ENCODE results near the gene PPT1.
A peak's percentile ranks its signal among the peaks of the same experiment; 100 is the strongest.

PPT1 gene

GRCh38 chr1:40073062-40073461, 24.0 kb downstream of the PPT1 start:
- Histone ChIP-seq H3K9ac (ENCODE audit: low read depth in 1 of 2, low read length in 2 of 2) (no peak overlapping the region), H3K4me1 (ENCODE audit: control insufficient read depth in 2 of 2, insufficient read depth in 2 of 2, low read length in 2 of 2) (peaks cover 0 to 4% of the 10 kb centered on the region in 2 donors), H3K36me3 (ENCODE audit: control insufficient read depth in 2 of 2, insufficient read depth in 2 of 2, low read length in 2 of 2) (peaks cover 52 to 60% of the 10 kb centered on the region in 2 donors), H3K27me3 (ENCODE audit: control insufficient read depth in 2 of 2, insufficient read depth in 2 of 2, low read length in 2 of 2) (no peaks in the 10 kb centered on the region), H3K9me3 (ENCODE audit: control insufficient read depth in 2 of 2, low read length in 2 of 2) (no peaks in the 10 kb centered on the region), H3K4me3 (ENCODE audit: low read length in 2 of 2) (no peak overlapping the region), H3K27ac (ENCODE audit: low read depth in 2 of 2, low read length in 2 of 2) (no peak overlapping the region)

GRCh38 chr1:40072142-40072541, 24.9 kb downstream of the PPT1 start:
- Histone ChIP-seq H3K36me3 (ENCODE audit: control insufficient read depth in 2 of 2, insufficient read depth in 2 of 2, low read length in 2 of 2) (peaks cover 58 to 65% of the 10 kb centered on the region in 2 donors), H3K4me3 (ENCODE audit: low read length in 2 of 2) (no peak overlapping the region), H3K27me3 (ENCODE audit: control insufficient read depth in 2 of 2, insufficient read depth in 2 of 2, low read length in 2 of 2) (no peaks in the 10 kb centered on the region), H3K4me1 (ENCODE audit: control insufficient read depth in 2 of 2, insufficient read depth in 2 of 2, low read length in 2 of 2) (peaks cover 0 to 4% of the 10 kb centered on the region in 2 donors), H3K9me3 (ENCODE audit: control insufficient read depth in 2 of 2, low read length in 2 of 2) (no peaks in the 10 kb centered on the region), H3K27ac (ENCODE audit: low read depth in 2 of 2, low read length in 2 of 2) (no peak overlapping the region), H3K9ac (ENCODE audit: low read depth in 1 of 2, low read length in 2 of 2) (no peak overlapping the region)

- no peaks in the 10 kb centered on the region for H3K27me3 ChIP-seq (ENCODE audit: control insufficient read depth in 2 of 2, insufficient read depth in 2 of 2, low read length in 2 of 2)
- no peak overlapping the region for H3K4me3 ChIP-seq (ENCODE audit: low read length in 2 of 2)
- no peaks in the 10 kb centered on the region for H3K9me3 ChIP-seq (ENCODE audit: control insufficient read depth in 2 of 2, low read length in 2 of 2)
- H3K4me1 ChIP-seq (ENCODE audit: control insufficient read depth in 2 of 2, insufficient read depth in 2 of 2, low read length in 2 of 2): peaks cover 0 to 4% of the 10 kb centered on the region in 2 donors
- H3K9ac ChIP-seq (ENCODE audit: low read depth in 1 of 2, low read length in 2 of 2): no peak overlapping the region
- H3K36me3 ChIP-seq (ENCODE audit: control insufficient read depth in 2 of 2, insufficient read depth in 2 of 2, low read length in 2 of 2): peaks cover 86 to 90% of the 10 kb centered on the region in 2 donors
- H3K27ac ChIP-seq (ENCODE audit: low read depth in 2 of 2, low read length in 2 of 2): no peak overlapping the region
These were observed 29.2 kb downstream of the PPT1 start for GRCh38 chr1:40067851-40068250.

- Histone ChIP-seq H3K9ac (ENCODE audit: low read depth in 1 of 2, low read length in 2 of 2) (no peak overlapping the region), H3K27me3 (ENCODE audit: control insufficient read depth in 2 of 2, insufficient read depth in 2 of 2, low read length in 2 of 2) (no peaks in the 10 kb centered on the region), H3K4me1 (ENCODE audit: control insufficient read depth in 2 of 2, insufficient read depth in 2 of 2, low read length in 2 of 2) (peaks cover 0 to 4% of the 10 kb centered on the region in 2 donors), H3K9me3 (ENCODE audit: control insufficient read depth in 2 of 2, low read length in 2 of 2) (no peaks in the 10 kb centered on the region), H3K27ac (ENCODE audit: low read depth in 2 of 2, low read length in 2 of 2) (no peak overlapping the region), H3K36me3 (ENCODE audit: control insufficient read depth in 2 of 2, insufficient read depth in 2 of 2, low read length in 2 of 2) (peaks cover 85 to 86% of the 10 kb centered on the region in 2 donors), H3K4me3 (ENCODE audit: low read length in 2 of 2) (no peak overlapping the region)
These were observed 30.0 kb downstream of the PPT1 start for GRCh38 chr1:40067023-40067422.

GRCh38 chr1:40064797-40065499, 32.1 kb downstream of the PPT1 start:
- no peaks in the 10 kb centered on the region for H3K27me3 ChIP-seq (ENCODE audit: control insufficient read depth in 2 of 2, insufficient read depth in 2 of 2, low read length in 2 of 2)
- no peak overlapping the region for H3K9ac ChIP-seq (ENCODE audit: low read depth in 1 of 2, low read length in 2 of 2)
- H3K27ac ChIP-seq (ENCODE audit: low read depth in 2 of 2, low read length in 2 of 2): peak overlapping the region; percentile 37 to 65
- H3K4me3 ChIP-seq (ENCODE audit: low read length in 2 of 2): no peak overlapping the region
- peaks cover 4 to 16% of the 10 kb centered on the region in 2 donors for H3K4me1 ChIP-seq (ENCODE audit: control insufficient read depth in 2 of 2, insufficient read depth in 2 of 2, low read length in 2 of 2)
- peaks cover 83 to 84% of the 10 kb centered on the region in 2 donors for H3K36me3 ChIP-seq (ENCODE audit: control insufficient read depth in 2 of 2, insufficient read depth in 2 of 2, low read length in 2 of 2)
- no peaks in the 10 kb centered on the region for H3K9me3 ChIP-seq (ENCODE audit: control insufficient read depth in 2 of 2, low read length in 2 of 2)

GRCh38 chr1:40059960-40060750, 36.9 kb downstream of the PPT1 start:
- Histone ChIP-seq H3K36me3 (ENCODE audit: control insufficient read depth in 2 of 2, insufficient read depth in 2 of 2, low read length in 2 of 2) (peaks cover 49 to 56% of the 10 kb centered on the region in 2 donors), H3K4me3 (ENCODE audit: low read length in 2 of 2) (peak overlapping the region; percentile 17 to 56), H3K9me3 (ENCODE audit: control insufficient read depth in 2 of 2, low read length in 2 of 2) (no peaks in the 10 kb centered on the region), H3K9ac (ENCODE audit: low read depth in 1 of 2, low read length in 2 of 2) (peak overlapping the region; percentile 9 to 44), H3K4me1 (ENCODE audit: control insufficient read depth in 2 of 2, insufficient read depth in 2 of 2, low read length in 2 of 2) (peaks cover 34 to 41% of the 10 kb centered on the region in 2 donors), H3K27me3 (ENCODE audit: control insufficient read depth in 2 of 2, insufficient read depth in 2 of 2, low read length in 2 of 2) (no peaks in the 10 kb centered on the region), H3K27ac (ENCODE audit: low read depth in 2 of 2, low read length in 2 of 2) (peak overlapping the region; percentile 64 to 82)

GRCh38 chr1:40059338-40059959, 37.6 kb downstream of the PPT1 start:
- Histone ChIP-seq H3K9ac (ENCODE audit: low read depth in 1 of 2, low read length in 2 of 2) (peak overlapping the region; percentile 35 to 44), H3K9me3 (ENCODE audit: control insufficient read depth in 2 of 2, low read length in 2 of 2) (no peaks in the 10 kb centered on the region), H3K27ac (ENCODE audit: low read depth in 2 of 2, low read length in 2 of 2) (peak overlapping the region; percentile 64 to 82), H3K27me3 (ENCODE audit: control insufficient read depth in 2 of 2, insufficient read depth in 2 of 2, low read length in 2 of 2) (no peaks in the 10 kb centered on the region), H3K4me3 (ENCODE audit: low read length in 2 of 2) (peak overlapping the region; percentile 17 to 56), H3K4me1 (ENCODE audit: control insufficient read depth in 2 of 2, insufficient read depth in 2 of 2, low read length in 2 of 2) (peaks cover 34 to 41% of the 10 kb centered on the region in 2 donors), H3K36me3 (ENCODE audit: control insufficient read depth in 2 of 2, insufficient read depth in 2 of 2, low read length in 2 of 2) (peaks cover 42 to 51% of the 10 kb centered on the region in 2 donors)

GRCh38 chr1:40058453-40059337, 38.4 kb downstream of the PPT1 start:
- Histone ChIP-seq H3K9ac (ENCODE audit: low read depth in 1 of 2, low read length in 2 of 2) (no peak overlapping the region), H3K36me3 (ENCODE audit: control insufficient read depth in 2 of 2, insufficient read depth in 2 of 2, low read length in 2 of 2) (peaks cover 34 to 43% of the 10 kb centered on the region in 2 donors), H3K4me1 (ENCODE audit: control insufficient read depth in 2 of 2, insufficient read depth in 2 of 2, low read length in 2 of 2) (peaks cover 36 to 39% of the 10 kb centered on the region in 2 donors), H3K27ac (ENCODE audit: low read depth in 2 of 2, low read length in 2 of 2) (peak overlapping the region; percentile 64 to 82), H3K4me3 (ENCODE audit: low read length in 2 of 2) (peak overlapping the region; percentile 33 to 56), H3K9me3 (ENCODE audit: control insufficient read depth in 2 of 2, low read length in 2 of 2) (no peaks in the 10 kb centered on the region), H3K27me3 (ENCODE audit: control insufficient read depth in 2 of 2, insufficient read depth in 2 of 2, low read length in 2 of 2) (no peaks in the 10 kb centered on the region)

- Histone ChIP-seq H3K27ac (ENCODE audit: low read depth in 2 of 2, low read length in 2 of 2) (no peak overlapping the region), H3K36me3 (ENCODE audit: control insufficient read depth in 2 of 2, insufficient read depth in 2 of 2, low read length in 2 of 2) (peaks cover 31 to 40% of the 10 kb centered on the region in 2 donors), H3K4me3 (ENCODE audit: low read length in 2 of 2) (no peak overlapping the region), H3K4me1 (ENCODE audit: control insufficient read depth in 2 of 2, insufficient read depth in 2 of 2, low read length in 2 of 2) (peaks cover 36 to 39% of the 10 kb centered on the region in 2 donors), H3K27me3 (ENCODE audit: control insufficient read depth in 2 of 2, insufficient read depth in 2 of 2, low read length in 2 of 2) (no peaks in the 10 kb centered on the region), H3K9ac (ENCODE audit: low read depth in 1 of 2, low read length in 2 of 2) (no peak overlapping the region), H3K9me3 (ENCODE audit: control insufficient read depth in 2 of 2, low read length in 2 of 2) (no peaks in the 10 kb centered on the region)
These were observed 39.0 kb downstream of the PPT1 start for GRCh38 chr1:40058097-40058452.

Data from mucosa of rectum (tissue), 2 donors.